GM04504 (cell line): ENCODE measurements around the gene YLPM1.

Experiments used
- DNase-seq: peaks from one replicate; pipeline ENCODE4 v3.0.0-alpha.2; 2012; ENCODE audit warnings: low read depth

Gene YLPM1

DNA sequence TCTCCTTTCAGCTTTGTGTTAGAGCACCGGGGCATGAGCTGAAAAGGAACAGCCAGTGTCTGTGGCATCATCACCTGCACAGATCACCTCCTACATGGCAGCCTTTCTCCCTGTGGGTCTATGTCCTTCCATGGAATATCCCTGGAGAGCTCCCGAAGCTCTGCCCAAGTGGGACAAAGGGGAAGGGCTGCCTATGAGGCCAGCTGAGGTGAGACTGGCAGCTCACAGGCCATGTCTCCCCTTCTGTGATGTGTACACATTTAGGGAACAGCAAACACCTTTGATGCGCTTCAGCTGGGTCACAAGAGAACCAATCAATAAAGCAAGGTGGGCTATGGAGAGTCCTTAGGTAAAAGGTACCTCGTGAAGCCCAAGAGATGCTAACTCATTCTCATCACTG lies 108.7 kb downstream of the YLPM1 start:
- DNase-seq = no peak

DNA sequence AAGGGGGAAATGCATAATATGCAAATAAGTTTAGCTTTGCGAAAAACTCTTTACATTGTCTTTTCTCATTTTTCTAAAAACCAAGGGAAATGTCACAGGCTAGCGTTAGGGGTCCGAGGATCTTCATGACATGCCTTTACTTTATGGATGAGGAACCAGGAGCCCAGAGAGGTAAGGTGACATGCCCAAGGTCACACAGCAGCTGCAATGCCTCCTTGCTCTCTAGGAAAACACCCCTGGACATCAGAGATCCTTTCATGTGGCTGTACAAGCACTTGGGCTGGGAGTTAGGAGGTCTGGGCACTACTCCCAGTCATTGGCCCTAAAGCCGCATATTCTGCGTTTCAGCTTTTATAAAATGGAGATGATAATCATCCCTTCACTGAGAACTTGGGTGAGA lies 112.1 kb downstream of the YLPM1 start:
- DNase-seq = no peak

DNA sequence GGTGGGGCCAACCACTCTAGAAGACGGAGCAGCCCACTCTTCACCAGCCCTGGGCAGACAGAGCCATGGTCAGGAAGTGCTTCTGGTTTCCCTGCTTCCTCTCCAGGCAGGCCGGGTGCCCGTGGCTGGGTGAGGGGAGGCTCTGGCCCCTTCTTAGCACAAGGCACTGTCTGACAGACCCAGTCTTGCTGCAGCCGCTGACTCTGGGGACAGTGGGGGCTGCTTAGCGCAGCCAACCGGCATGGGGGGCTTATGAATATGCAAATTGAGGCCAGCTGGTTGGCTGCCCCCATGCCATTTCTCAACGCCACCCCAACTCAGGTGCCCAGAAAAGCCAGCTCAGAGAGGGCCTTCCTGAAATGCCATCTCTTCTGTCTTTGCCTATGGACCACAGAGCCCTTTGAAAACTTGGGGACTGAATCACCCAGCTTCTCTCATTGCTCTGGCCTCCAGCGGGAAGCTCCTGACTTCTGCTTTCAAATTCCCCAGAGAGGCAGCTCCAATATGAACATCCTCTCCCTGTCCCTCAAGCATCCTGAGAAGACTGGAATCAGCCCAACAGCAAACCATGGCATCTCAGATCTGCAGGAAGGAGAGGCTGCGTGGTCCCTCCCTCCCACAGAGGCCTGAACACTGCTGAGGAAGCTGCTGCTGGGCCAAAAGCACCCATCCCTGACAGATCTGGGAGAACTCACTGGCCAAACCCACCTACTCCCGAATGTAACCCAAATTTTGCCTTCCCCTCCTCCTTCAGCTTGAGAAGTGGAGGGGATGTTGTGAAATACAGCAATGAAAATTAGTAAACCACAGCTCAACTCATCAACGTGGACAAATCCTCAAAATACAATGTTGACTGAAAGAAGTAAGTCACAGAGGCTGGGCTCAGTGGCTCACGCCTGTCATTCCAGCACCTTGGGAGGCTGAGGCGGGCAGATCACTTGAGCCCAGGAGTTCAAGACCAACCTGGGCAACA lies 113.1 kb downstream of the YLPM1 start, which contains the start of gene PROX2:
Gene PROX2, minus strand, starts transcription at position 205 of the 973 bp plus-strand sequence. CDS start 12,311 bp downstream, outside the sequence.
- DNase-seq = no peak

DNA sequence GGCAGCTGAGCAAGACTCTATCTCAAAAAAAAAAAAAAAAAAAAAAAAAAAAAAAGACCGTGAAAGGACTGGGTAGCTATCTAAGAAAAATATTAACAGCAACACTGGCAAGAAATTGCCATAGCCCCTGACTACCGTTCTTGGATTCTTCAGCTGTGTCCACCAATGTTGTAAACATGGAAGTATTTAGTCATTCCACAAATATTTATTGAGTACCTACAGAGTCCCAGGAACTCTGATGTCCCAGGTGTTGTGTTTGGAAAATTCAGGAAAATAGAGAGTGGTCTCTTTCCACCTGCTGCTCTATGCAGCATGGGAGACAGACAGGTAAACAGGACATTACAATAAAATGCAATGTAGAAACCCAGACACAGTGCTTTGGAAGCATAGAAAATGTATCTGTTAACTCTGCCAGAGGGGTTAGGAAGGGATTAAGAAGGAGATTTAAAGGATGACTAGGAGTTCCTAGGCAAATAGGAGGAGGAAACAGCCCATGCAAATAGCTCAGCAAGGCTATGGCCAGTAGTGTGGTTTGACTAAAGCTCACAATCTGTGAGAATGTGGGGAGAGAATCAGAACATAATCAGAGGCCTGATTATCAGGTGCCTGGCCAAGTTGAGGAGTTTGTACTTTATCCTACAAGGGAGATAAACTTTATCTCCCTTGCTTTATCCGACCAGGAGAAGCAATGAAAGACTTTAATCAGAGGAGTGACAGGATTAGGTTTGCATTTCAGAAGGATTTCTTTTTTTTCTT lies 116.5 kb downstream of the YLPM1 start:
- no peak for DNase-seq

DNA sequence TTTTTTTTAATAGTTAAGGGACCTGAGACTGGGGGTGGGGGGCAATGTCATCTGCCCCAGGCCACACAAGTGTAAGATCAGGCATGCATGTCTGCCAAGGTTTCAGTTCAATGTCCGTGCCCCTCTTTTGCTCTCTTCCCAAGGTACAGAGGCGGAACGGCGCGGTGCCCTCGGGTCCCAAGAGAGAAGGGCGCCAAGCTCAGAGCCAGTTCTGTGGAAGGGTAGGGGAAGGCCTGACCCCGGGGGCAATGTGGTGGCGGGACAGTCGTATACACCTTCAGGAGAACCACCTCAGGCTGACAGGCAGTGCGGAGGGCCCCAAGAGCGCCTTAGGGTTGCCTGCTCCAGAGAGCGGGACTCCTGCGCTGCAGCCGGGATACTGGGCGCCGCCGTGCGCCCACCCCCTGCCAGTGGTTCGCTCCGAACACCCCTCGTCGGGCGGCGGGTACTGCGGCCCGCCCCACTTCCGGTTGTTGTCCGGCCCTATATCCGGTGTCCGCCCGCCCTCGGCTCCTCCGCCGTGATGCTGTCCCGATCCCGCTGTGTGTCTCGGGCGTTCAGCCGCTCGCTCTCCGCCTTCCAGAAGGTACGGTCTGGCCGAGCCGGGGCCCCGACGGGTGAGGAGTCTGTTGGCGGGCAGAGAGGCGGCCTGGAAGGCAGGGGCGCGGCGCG lies 118.5 kb downstream of the YLPM1 start, which contains the start of gene DLST:
Gene DLST, plus strand, starts transcription at position 486 of the 672 bp plus-strand sequence. Its CDS starts 38 bp downstream, at position 524.
- DNase-seq = peak; percentile 71

DNA sequence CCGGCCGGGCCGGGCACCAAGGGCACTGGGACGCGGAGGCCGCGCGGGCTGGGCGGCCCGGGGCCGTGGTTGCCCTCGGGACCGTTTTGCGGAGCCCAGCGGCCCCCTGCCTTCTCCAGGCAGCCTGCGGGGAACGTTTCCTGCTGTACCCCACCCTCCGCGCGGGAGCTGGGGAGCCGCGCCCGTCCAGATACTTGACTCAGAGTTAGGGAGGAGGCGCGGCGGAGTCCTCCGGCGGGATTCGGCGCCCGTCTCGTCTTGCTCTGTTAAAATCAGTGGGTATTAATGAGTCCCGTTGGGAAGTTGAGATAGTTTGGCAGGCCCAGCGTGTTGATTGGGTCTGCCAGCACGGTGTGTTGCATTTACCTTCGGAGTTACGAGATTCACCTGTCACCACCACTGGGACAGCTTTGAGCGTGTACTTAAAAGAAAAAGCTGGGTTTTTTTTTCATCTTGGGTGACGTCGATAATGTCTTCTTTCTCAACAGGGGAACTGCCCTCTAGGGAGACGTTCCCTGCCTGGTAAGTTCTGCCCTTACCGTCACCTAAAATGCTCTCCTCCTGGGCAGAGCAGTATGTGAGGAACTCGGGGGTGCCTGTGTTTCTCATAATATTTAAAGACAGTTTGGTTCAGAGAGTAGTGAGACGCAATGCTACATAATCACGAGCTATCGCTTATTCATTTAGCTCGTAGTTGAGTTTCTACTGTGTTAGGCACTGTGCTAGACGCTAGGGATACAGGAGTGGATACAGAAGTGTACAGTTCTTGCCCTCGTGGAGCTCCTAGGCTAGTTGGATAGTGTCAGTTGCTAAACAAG lies 119.2 kb downstream of the YLPM1 start:
- no peak for DNase-seq
